ENCODE measurements around the gene TMX3.

GRCh38 chr18:68724021-68724420, 9.1 kb upstream of the TMX3 start:
- TF ChIP-seq, protein P1, sequence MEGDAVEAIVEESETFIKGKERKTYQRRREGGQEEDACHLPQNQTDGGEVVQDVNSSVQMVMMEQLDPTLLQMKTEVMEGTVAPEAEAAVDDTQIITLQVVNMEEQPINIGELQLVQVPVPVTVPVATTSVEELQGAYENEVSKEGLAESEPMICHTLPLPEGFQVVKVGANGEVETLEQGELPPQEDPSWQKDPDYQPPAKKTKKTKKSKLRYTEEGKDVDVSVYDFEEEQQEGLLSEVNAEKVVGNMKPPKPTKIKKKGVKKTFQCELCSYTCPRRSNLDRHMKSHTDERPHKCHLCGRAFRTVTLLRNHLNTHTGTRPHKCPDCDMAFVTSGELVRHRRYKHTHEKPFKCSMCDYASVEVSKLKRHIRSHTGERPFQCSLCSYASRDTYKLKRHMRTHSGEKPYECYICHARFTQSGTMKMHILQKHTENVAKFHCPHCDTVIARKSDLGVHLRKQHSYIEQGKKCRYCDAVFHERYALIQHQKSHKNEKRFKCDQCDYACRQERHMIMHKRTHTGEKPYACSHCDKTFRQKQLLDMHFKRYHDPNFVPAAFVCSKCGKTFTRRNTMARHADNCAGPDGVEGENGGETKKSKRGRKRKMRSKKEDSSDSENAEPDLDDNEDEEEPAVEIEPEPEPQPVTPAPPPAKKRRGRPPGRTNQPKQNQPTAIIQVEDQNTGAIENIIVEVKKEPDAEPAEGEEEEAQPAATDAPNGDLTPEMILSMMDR (conservative IDR thresholded peaks at IDR 0.05) = no peak
- no peak for TF ChIP-seq EZH2 (IDR thresholded peaks at IDR 0.05; ENCODE audit: low read depth)
